ENCODE results near the gene CDC73. TPM values are rescaled to one million over a fixed set of nuclear protein-coding genes. Genes with fewer than 3 reads are reported as not detected.
"Not testable (repeated sequence)": the region's sequence is repeated elsewhere in the genome, so short reads cannot be mapped to it uniquely, and the experiment has no call there.

Gene CDC73
- total RNA-seq, 1 donor from 2014 or later: 47.0 TPM

- H3K27me3 Mint-ChIP-seq (ENCODE audit: low read depth); H3K27ac Mint-ChIP-seq; H3K4me3 Mint-ChIP-seq (ENCODE audit: low read depth); DNase-seq (ENCODE audit: low spot score); intact Hi-C loops (cut with micrococcal nuclease); H3K9me3 Mint-ChIP-seq: not testable (repeated sequence)
- H3K36me3 Mint-ChIP-seq (ENCODE audit: low read depth): peaks cover 22% of the 10 kb centered on the region
- H3K4me1 Mint-ChIP-seq (ENCODE audit: low read depth): peaks cover 16% of the 10 kb centered on the region
Observed at GRCh38 chr1:193188915-193189314, 67.1 kb downstream of the CDC73 start.

GRCh38 chr1:193189442-193190095 lies 67.7 kb downstream of the CDC73 start:
- peaks cover 15% of the 10 kb centered on the region for H3K4me1 Mint-ChIP-seq (ENCODE audit: low read depth)

DNA sequence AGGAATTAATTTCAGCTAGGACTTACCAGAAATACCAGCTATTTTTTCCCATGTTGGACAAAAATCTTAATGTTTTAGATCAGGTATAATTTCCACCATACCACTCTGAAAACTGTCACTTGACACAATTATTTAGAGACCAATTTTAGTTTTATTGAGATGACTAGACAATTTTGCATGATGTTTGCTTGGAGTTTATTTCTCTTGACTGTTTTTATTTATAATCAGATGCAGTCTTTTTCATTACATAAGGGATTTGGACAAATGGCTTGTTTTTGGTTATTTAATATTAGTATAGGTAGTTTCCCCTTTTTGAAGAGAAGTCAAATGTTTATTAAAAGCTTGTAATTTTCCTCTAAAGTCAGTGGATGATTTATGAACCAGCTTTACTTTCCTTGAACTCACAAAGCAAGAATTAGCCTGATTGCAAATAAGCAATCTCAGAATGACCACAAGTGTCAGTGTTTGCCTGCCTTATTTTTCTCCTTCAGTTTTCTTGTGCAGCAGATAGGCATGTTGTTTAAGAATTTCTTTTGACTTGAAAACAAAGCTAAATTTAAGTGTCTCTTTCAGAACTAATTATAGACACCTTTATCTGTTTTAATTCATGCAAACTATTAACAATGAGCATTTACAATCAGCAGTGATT lies 68.4 kb downstream of the CDC73 start:
- intact Hi-C loops (cut with micrococcal nuclease): no loop called here
- Mint-ChIP-seq H3K4me3 (ENCODE audit: low read depth) (no peak overlapping the region), H3K36me3 (ENCODE audit: low read depth) (peaks cover 28% of the 10 kb centered on the region), H3K27ac (no peak overlapping the region), H3K4me1 (ENCODE audit: low read depth) (peaks cover 14% of the 10 kb centered on the region), H3K27me3 (ENCODE audit: low read depth) (no peaks in the 10 kb centered on the region), H3K9me3 (peaks cover 5% of the 10 kb centered on the region)
- DNase-seq (ENCODE audit: low spot score): no peak

More at GRCh38 chr1:193189442-193190095, 67.7 kb downstream of the CDC73 start:
- Mint-ChIP-seq H3K27me3 (ENCODE audit: low read depth) (no peaks in the 10 kb centered on the region), H3K9me3 (peaks cover 5% of the 10 kb centered on the region), H3K36me3 (ENCODE audit: low read depth) (peaks cover 25% of the 10 kb centered on the region), H3K27ac (no peak overlapping the region), H3K4me3 (ENCODE audit: low read depth) (no peak overlapping the region)
- no peak for DNase-seq (ENCODE audit: low spot score)
- intact Hi-C loops (cut with micrococcal nuclease): no loop called here

DNA sequence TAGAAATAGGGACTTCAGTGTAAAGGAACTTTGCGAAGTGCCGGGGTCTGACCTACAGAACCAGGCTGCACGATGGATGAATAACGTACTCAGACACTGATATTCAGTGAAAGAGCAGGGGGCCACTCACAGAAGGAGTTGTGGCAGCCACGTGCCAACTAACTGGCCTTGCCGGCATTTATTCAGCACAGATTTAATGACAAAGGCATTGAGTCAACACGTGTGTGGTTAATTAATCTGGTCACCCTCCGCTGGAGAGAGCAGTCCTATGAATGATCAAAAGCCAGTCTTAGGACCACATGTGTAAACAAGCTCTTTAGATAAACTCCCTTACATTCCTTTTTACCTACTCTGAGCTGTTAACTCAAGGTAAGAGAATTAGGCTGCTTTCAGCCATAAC lies 70.8 kb downstream of the CDC73 start:
- no peak overlapping the region for H3K27ac Mint-ChIP-seq
- no peak for DNase-seq (ENCODE audit: low spot score)
- intact Hi-C loops (cut with micrococcal nuclease): no loop called here
- peaks cover 5% of the 10 kb centered on the region for H3K9me3 Mint-ChIP-seq
- H3K27me3 Mint-ChIP-seq (ENCODE audit: low read depth): no peaks in the 10 kb centered on the region
- peaks cover 6% of the 10 kb centered on the region for H3K4me1 Mint-ChIP-seq (ENCODE audit: low read depth)
- peaks cover 36% of the 10 kb centered on the region for H3K36me3 Mint-ChIP-seq (ENCODE audit: low read depth)
- no peak overlapping the region for H3K4me3 Mint-ChIP-seq (ENCODE audit: low read depth)

DNA sequence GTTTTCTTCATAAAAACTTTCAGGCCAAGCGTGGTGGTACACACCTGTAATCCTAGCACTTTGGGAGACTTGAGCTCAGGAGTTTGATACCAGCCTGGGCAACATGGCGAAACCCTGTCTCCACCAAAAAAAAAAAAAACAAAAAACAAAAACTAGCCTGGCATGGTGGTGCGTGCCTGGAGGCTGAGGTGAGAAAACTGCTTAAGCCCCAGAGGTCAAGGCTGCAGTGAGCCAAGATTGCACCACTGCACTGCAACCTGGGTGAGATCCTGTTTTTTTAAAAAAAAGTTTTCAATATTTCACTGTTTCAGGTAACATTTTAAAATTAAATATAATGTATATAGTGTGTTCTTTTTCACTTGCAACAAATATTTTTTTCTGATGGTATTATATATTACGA lies 78.1 kb downstream of the CDC73 start:
- no peak overlapping the region for H3K27ac Mint-ChIP-seq
- H3K9me3 Mint-ChIP-seq: no peaks in the 10 kb centered on the region
- intact Hi-C loops (cut with micrococcal nuclease): no loop called here
- no peak for DNase-seq (ENCODE audit: low spot score)
- peaks cover 14% of the 10 kb centered on the region for H3K4me1 Mint-ChIP-seq (ENCODE audit: low read depth)
- H3K36me3 Mint-ChIP-seq (ENCODE audit: low read depth): peaks cover 36% of the 10 kb centered on the region
- no peak overlapping the region for H3K4me3 Mint-ChIP-seq (ENCODE audit: low read depth)
- no peaks in the 10 kb centered on the region for H3K27me3 Mint-ChIP-seq (ENCODE audit: low read depth)

DNA sequence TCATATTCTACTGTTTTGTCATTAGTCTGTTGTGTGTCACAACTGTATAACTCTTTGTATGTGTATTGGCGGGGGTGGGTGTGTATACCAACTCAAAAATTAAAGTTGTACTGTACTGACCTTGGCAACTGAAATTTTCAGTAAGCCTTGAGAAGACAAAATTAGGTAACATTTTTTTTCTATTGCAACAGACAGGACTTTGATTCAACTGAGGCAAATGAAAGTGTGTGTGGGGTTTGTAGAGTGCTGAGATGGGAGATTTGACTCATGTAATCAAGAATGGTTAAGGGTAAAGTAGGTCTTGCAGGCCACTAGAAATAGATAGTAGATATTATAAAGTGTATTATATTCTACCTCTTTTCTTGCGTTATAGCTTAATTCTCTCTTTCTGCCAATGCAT lies 79.2 kb downstream of the CDC73 start:
- H3K27me3 Mint-ChIP-seq (ENCODE audit: low read depth): no peaks in the 10 kb centered on the region
- no peak for DNase-seq (ENCODE audit: low spot score)
- H3K4me1 Mint-ChIP-seq (ENCODE audit: low read depth): peaks cover 11% of the 10 kb centered on the region
- intact Hi-C loops (cut with micrococcal nuclease): no loop called here
- H3K4me3 Mint-ChIP-seq (ENCODE audit: low read depth): no peak overlapping the region
- no peak overlapping the region for H3K27ac Mint-ChIP-seq
- H3K9me3 Mint-ChIP-seq: no peaks in the 10 kb centered on the region
- H3K36me3 Mint-ChIP-seq (ENCODE audit: low read depth): peaks cover 40% of the 10 kb centered on the region

- DNase-seq (ENCODE audit: low spot score): no peak
- no peak overlapping the region for H3K27ac Mint-ChIP-seq
- no peaks in the 10 kb centered on the region for H3K27me3 Mint-ChIP-seq (ENCODE audit: low read depth)
- H3K4me1 Mint-ChIP-seq (ENCODE audit: low read depth): peaks cover 16% of the 10 kb centered on the region
- H3K36me3 Mint-ChIP-seq (ENCODE audit: low read depth): peaks cover 75% of the 10 kb centered on the region
- intact Hi-C loops (cut with micrococcal nuclease): no loop called here
- no peak overlapping the region for H3K4me3 Mint-ChIP-seq (ENCODE audit: low read depth)
- H3K9me3 Mint-ChIP-seq: peaks cover 25% of the 10 kb centered on the region
Observed at GRCh38 chr1:193210996-193211395, 89.2 kb downstream of the CDC73 start.

- H3K4me3 Mint-ChIP-seq (ENCODE audit: low read depth): no peak overlapping the region
- intact Hi-C loops (cut with micrococcal nuclease): no loop called here
- H3K27me3 Mint-ChIP-seq (ENCODE audit: low read depth): no peaks in the 10 kb centered on the region
- peaks cover 16% of the 10 kb centered on the region for H3K4me1 Mint-ChIP-seq (ENCODE audit: low read depth)
- H3K36me3 Mint-ChIP-seq (ENCODE audit: low read depth): peaks cover 75% of the 10 kb centered on the region
- no peak for DNase-seq (ENCODE audit: low spot score)
- peaks cover 21% of the 10 kb centered on the region for H3K9me3 Mint-ChIP-seq
- H3K27ac Mint-ChIP-seq: no peak overlapping the region
Observed at GRCh38 chr1:193211539-193211938, 89.7 kb downstream of the CDC73 start.

DNA sequence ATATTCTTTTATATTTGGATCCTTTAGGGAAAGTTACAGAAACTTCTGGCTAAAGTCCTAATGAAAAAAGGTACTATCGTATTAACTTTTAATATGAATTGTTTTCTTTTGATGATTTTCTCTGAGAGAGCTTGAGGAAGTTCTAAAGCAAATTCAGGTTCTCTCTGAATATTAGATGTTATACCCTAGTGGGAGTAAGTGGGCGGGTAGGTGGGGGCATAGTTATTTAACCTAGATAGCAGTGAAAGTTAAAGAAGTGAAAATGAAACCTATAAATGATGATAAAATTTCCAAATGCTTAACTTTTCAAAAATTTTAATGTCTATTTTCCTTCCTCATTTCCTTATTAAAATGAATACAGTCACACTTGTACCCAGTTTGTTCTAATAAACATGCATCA lies 90.8 kb downstream of the CDC73 start:
- Mint-ChIP-seq H3K36me3 (ENCODE audit: low read depth) (peaks cover 73% of the 10 kb centered on the region), H3K4me1 (ENCODE audit: low read depth) (peaks cover 16% of the 10 kb centered on the region), H3K27ac (no peak overlapping the region), H3K9me3 (peaks cover 10% of the 10 kb centered on the region), H3K27me3 (ENCODE audit: low read depth) (no peaks in the 10 kb centered on the region), H3K4me3 (ENCODE audit: low read depth) (no peak overlapping the region)
- no peak for DNase-seq (ENCODE audit: low spot score)
- intact Hi-C loops (cut with micrococcal nuclease): no loop called here

DNA sequence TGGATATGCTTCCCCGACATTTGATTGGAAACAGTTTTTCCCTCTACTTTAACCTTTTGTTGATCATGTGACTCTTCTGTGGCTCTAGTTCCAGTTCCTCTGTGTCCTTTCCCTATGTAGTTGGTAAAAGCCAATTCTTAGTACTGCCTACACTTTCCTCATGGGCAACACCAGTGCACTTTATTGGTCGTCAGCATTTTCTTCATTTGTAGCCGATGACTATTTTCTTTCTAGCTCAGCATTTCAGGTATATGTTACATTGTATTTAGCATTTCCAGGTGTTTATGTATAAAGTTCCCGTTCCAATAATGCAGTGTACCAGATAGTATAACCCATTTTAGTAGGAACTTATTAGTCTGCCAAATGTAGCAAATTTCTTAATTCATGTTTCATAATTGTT lies 92.2 kb downstream of the CDC73 start:
- no peak overlapping the region for H3K27ac Mint-ChIP-seq
- peaks cover 13% of the 10 kb centered on the region for H3K4me1 Mint-ChIP-seq (ENCODE audit: low read depth)
- H3K36me3 Mint-ChIP-seq (ENCODE audit: low read depth): peaks cover 72% of the 10 kb centered on the region

GRCh38 chr1:193216920-193217319 lies 95.1 kb downstream of the CDC73 start:
- Mint-ChIP-seq H3K27ac (no peak overlapping the region), H3K4me1 (ENCODE audit: low read depth) (peaks cover 4% of the 10 kb centered on the region), H3K4me3 (ENCODE audit: low read depth) (no peak overlapping the region), H3K27me3 (ENCODE audit: low read depth) (no peaks in the 10 kb centered on the region), H3K9me3 (no peaks in the 10 kb centered on the region), H3K36me3 (ENCODE audit: low read depth) (peaks cover 63% of the 10 kb centered on the region)
- DNase-seq (ENCODE audit: low spot score): no peak
- intact Hi-C loops (cut with micrococcal nuclease): no loop called here

More for the DNA sequence above, 92.2 kb downstream of the CDC73 start:
- intact Hi-C loops (cut with micrococcal nuclease): no loop called here
- H3K27me3 Mint-ChIP-seq (ENCODE audit: low read depth): no peaks in the 10 kb centered on the region
- peaks cover 5% of the 10 kb centered on the region for H3K9me3 Mint-ChIP-seq
- DNase-seq (ENCODE audit: low spot score): no peak
- no peak overlapping the region for H3K4me3 Mint-ChIP-seq (ENCODE audit: low read depth)

- no peak for DNase-seq (ENCODE audit: low spot score)
- Mint-ChIP-seq H3K4me1 (ENCODE audit: low read depth) (peaks cover 4% of the 10 kb centered on the region), H3K27me3 (ENCODE audit: low read depth) (no peaks in the 10 kb centered on the region), H3K4me3 (ENCODE audit: low read depth) (no peak overlapping the region), H3K27ac (no peak overlapping the region), H3K36me3 (ENCODE audit: low read depth) (peaks cover 62% of the 10 kb centered on the region), H3K9me3 (no peaks in the 10 kb centered on the region)
- intact Hi-C loops (cut with micrococcal nuclease): no loop called here
Observed at GRCh38 chr1:193219391-193219790, 97.6 kb downstream of the CDC73 start.

GRCh38 chr1:193221651-193222050 lies 99.8 kb downstream of the CDC73 start:
- H3K27ac Mint-ChIP-seq: no peak overlapping the region
- DNase-seq (ENCODE audit: low spot score): no peak
- no peak overlapping the region for H3K4me3 Mint-ChIP-seq (ENCODE audit: low read depth)
- H3K36me3 Mint-ChIP-seq (ENCODE audit: low read depth): peaks cover 67% of the 10 kb centered on the region
- H3K4me1 Mint-ChIP-seq (ENCODE audit: low read depth): peaks cover 4% of the 10 kb centered on the region
- intact Hi-C loops (cut with micrococcal nuclease): no loop called here
- no peaks in the 10 kb centered on the region for H3K9me3 Mint-ChIP-seq
- H3K27me3 Mint-ChIP-seq (ENCODE audit: low read depth): no peaks in the 10 kb centered on the region

Measured in activated T-helper 2 cell treated with anti-CD3 and anti-CD28 coated beads, Interferon-gamma antibody, Interleukin-2, Interleukin-4, amounts not matched to agents 10 μg/mL and 5 μg/mL and 100 μg/mL, durations not matched to agents 14 hours and 24 hours and 36 hours (primary cell).